Measurements from ENCODE around the gene DSCAM. TPM values are rescaled to one million over a fixed set of nuclear protein-coding genes. Genes with fewer than 3 reads are reported as not detected.

DSCAM gene
- total RNA-seq, 1 donor from 2014 or later: not detected

- H3K9me3 ChIP-seq: no peaks in the 10 kb centered on the region
- H3K27ac ChIP-seq: no peak overlapping the region
- H3K4me1 ChIP-seq: no peaks in the 10 kb centered on the region
- H3K36me3 ChIP-seq: no peaks in the 10 kb centered on the region
- TF ChIP-seq POLR2AphosphoS5 (IDR thresholded peaks at IDR 0.05; ENCODE audit: insufficient read depth in 1 of 2, low read depth in 1 of 2) (no peak), CTCF (IDR thresholded peaks at IDR 0.05) (no peak), POLR2A (IDR thresholded peaks at IDR 0.05) (no peak)
- intact Hi-C loops (cut with DNase I): no loop called here
- no peaks in the 10 kb centered on the region for H3K27me3 ChIP-seq
- H3K4me3 ChIP-seq: no peak overlapping the region
- no peak for DNase-seq (ENCODE audit: extremely low spot score in 2 of 2)
Measured at GRCh38 chr21:40299451-40299850, 547.5 kb downstream of the DSCAM start.

- no peaks in the 10 kb centered on the region for H3K4me1 ChIP-seq
- TF ChIP-seq POLR2A (IDR thresholded peaks at IDR 0.05): no peak
- no peak for TF ChIP-seq CTCF (IDR thresholded peaks at IDR 0.05)
- no peak for TF ChIP-seq POLR2AphosphoS5 (IDR thresholded peaks at IDR 0.05; ENCODE audit: insufficient read depth in 1 of 2, low read depth in 1 of 2)
- intact Hi-C loops (cut with DNase I): no loop called here
- no peaks in the 10 kb centered on the region for H3K9me3 ChIP-seq
- H3K36me3 ChIP-seq: no peaks in the 10 kb centered on the region
- no peak for DNase-seq (ENCODE audit: extremely low spot score in 2 of 2)
- H3K27me3 ChIP-seq: no peaks in the 10 kb centered on the region
- no peak overlapping the region for H3K4me3 ChIP-seq
- no peak overlapping the region for H3K27ac ChIP-seq
Measured at GRCh38 chr21:40294345-40294744, 552.6 kb downstream of the DSCAM start.

GRCh38 chr21:40291560-40291959 is 555.4 kb downstream of the DSCAM start:
- TF ChIP-seq POLR2AphosphoS5 (IDR thresholded peaks at IDR 0.05; ENCODE audit: insufficient read depth in 1 of 2, low read depth in 1 of 2) (no peak), CTCF (IDR thresholded peaks at IDR 0.05) (no peak), POLR2A (IDR thresholded peaks at IDR 0.05) (no peak)
- intact Hi-C loops (cut with DNase I): no loop called here
- Histone ChIP-seq H3K4me1 (no peaks in the 10 kb centered on the region), H3K36me3 (no peaks in the 10 kb centered on the region), H3K9me3 (no peaks in the 10 kb centered on the region), H3K27me3 (no peaks in the 10 kb centered on the region), H3K4me3 (no peak overlapping the region), H3K27ac (no peak overlapping the region)
- DNase-seq (ENCODE audit: extremely low spot score in 2 of 2): no peak

- TF ChIP-seq POLR2A (IDR thresholded peaks at IDR 0.05) (no peak), POLR2AphosphoS5 (IDR thresholded peaks at IDR 0.05; ENCODE audit: insufficient read depth in 1 of 2, low read depth in 1 of 2) (no peak), CTCF (IDR thresholded peaks at IDR 0.05) (no peak)
- no peak overlapping the region for H3K4me3 ChIP-seq
- intact Hi-C loops (cut with DNase I): no loop called here
- no peaks in the 10 kb centered on the region for H3K27me3 ChIP-seq
- no peaks in the 10 kb centered on the region for H3K9me3 ChIP-seq
- H3K36me3 ChIP-seq: no peaks in the 10 kb centered on the region
- no peaks in the 10 kb centered on the region for H3K4me1 ChIP-seq
- DNase-seq (ENCODE audit: extremely low spot score in 2 of 2): no peak
- no peak overlapping the region for H3K27ac ChIP-seq
Measured at GRCh38 chr21:40284409-40284808, 562.5 kb downstream of the DSCAM start.

- no peaks in the 10 kb centered on the region for H3K36me3 ChIP-seq
- no peak overlapping the region for H3K27ac ChIP-seq
- DNase-seq (ENCODE audit: extremely low spot score in 2 of 2): no peak
- TF ChIP-seq CTCF (IDR thresholded peaks at IDR 0.05) (no peak), POLR2A (IDR thresholded peaks at IDR 0.05) (no peak), POLR2AphosphoS5 (IDR thresholded peaks at IDR 0.05; ENCODE audit: insufficient read depth in 1 of 2, low read depth in 1 of 2) (no peak)
- no peaks in the 10 kb centered on the region for H3K4me1 ChIP-seq
- no peak overlapping the region for H3K4me3 ChIP-seq
- no peaks in the 10 kb centered on the region for H3K9me3 ChIP-seq
- H3K27me3 ChIP-seq: no peaks in the 10 kb centered on the region
- intact Hi-C loops (cut with DNase I): no loop called here
Measured at GRCh38 chr21:40282912-40283886, 563.8 kb downstream of the DSCAM start.

Measured in vagina (tissue), 2 donors.